H9 (cell line): ENCODE measurements around the gene CCDC175. TPM values are rescaled to one million over a fixed set of nuclear protein-coding genes. Genes with fewer than 3 reads are reported as not detected.

Experiments
- DNase-seq: peaks from one replicate; pipeline ENCODE4 v3.0.0-alpha.2; 2017
- H2AFZ ChIP-seq: one replicate; pipeline ENCODE4 v1.6.1; 2013; ENCODE audit warnings: mild to moderate bottlenecking, low read length, control low read depth, moderate library complexity
- H2AK5ac ChIP-seq: 2 replicates; pipeline ENCODE4 v1.6.1; 2013; ENCODE audit warnings: low read length, control low read depth, mixed read lengths; ENCODE audit not compliant: insufficient read length
- H2BK120ac ChIP-seq: one replicate; pipeline ENCODE4 v1.6.1; 2013; ENCODE audit warnings: low read depth, mild to moderate bottlenecking, low read length, control low read depth, inconsistent platforms; ENCODE audit not compliant: poor library complexity, severe bottlenecking
- H2BK12ac ChIP-seq: 2 replicates; pipeline ENCODE4 v1.6.1; 2013; ENCODE audit warnings: low read length, control low read depth, mixed read lengths, low read depth; ENCODE audit not compliant: insufficient read length
- H2BK15ac ChIP-seq: 2 replicates; pipeline ENCODE4 v1.6.1; 2013; ENCODE audit warnings: low read depth, low read length, control low read depth
- H2BK20ac ChIP-seq: one replicate; pipeline ENCODE4 v1.6.1; 2013; ENCODE audit warnings: low read depth, mild to moderate bottlenecking, low read length, control low read depth, inconsistent platforms; ENCODE audit not compliant: poor library complexity, severe bottlenecking
- H2BK5ac ChIP-seq: 2 replicates; pipeline ENCODE4 v1.6.1; 2013; ENCODE audit warnings: low read length, control low read depth, mixed read lengths; ENCODE audit not compliant: insufficient read length
- H3K14ac ChIP-seq: 2 replicates; pipeline ENCODE4 v1.6.1; 2013; ENCODE audit warnings: low read length, control low read depth; ENCODE audit not compliant: insufficient read depth
- H3K18ac ChIP-seq: 2 replicates; pipeline ENCODE4 v1.6.1; 2013; ENCODE audit warnings: low read depth, mild to moderate bottlenecking, mixed read lengths, low read length, control low read depth; ENCODE audit not compliant: insufficient read length
- H3K23ac ChIP-seq: 2 replicates; pipeline ENCODE4 v1.6.1; 2013; ENCODE audit warnings: low read length, control low read depth, mixed read lengths, low read depth; ENCODE audit not compliant: insufficient read length
- H3K23me2 ChIP-seq: 2 replicates; pipeline ENCODE4 v1.6.1; 2013; ENCODE audit warnings: low read depth, mild to moderate bottlenecking, mixed read lengths, low read length, control low read depth; ENCODE audit not compliant: insufficient read length, poor library complexity, severe bottlenecking
- H3K27ac ChIP-seq: 2 replicates; pipeline ENCODE4 v1.5.1; 2013; ENCODE audit warnings: low read length, control low read depth, mixed read lengths, low read depth; ENCODE audit not compliant: insufficient read length
- H3K27me3 ChIP-seq: 2 replicates; pipeline ENCODE4 v1.6.1; 2013; ENCODE audit warnings: low read length, control low read depth, inconsistent platforms; ENCODE audit not compliant: insufficient read depth
- H3K4ac ChIP-seq: 2 replicates; pipeline ENCODE4 v1.6.1; 2013; ENCODE audit warnings: low read depth, mild to moderate bottlenecking, control low read depth, inconsistent platforms, low read length, moderate library complexity
- H3K4me1 ChIP-seq: 2 replicates; pipeline ENCODE4 v1.6.1; 2013; ENCODE audit warnings: low read length, control low read depth, inconsistent platforms; ENCODE audit not compliant: insufficient read depth
- H3K4me2 ChIP-seq: 2 replicates; pipeline ENCODE4 v1.6.1; 2013; ENCODE audit warnings: low read length, control low read depth, mixed read lengths; ENCODE audit not compliant: insufficient read length, insufficient read depth
- H3K56ac ChIP-seq: 2 replicates; pipeline ENCODE4 v1.6.1; 2013; ENCODE audit warnings: low read depth, mild to moderate bottlenecking, mixed read lengths, low read length, control low read depth; ENCODE audit not compliant: insufficient read length
- H3K79me1 ChIP-seq: 2 replicates; pipeline ENCODE4 v1.6.1; 2013; ENCODE audit warnings: low read depth, mild to moderate bottlenecking, moderate library complexity, low read length, control low read depth, inconsistent platforms; ENCODE audit not compliant: insufficient read depth, poor library complexity, severe bottlenecking
- H3K79me2 ChIP-seq: 2 replicates; pipeline ENCODE4 v1.6.1; 2013; ENCODE audit warnings: low read length, control low read depth, inconsistent platforms; ENCODE audit not compliant: insufficient read depth
- H3K9ac ChIP-seq: 2 replicates; pipeline ENCODE4 v1.6.1; 2013; ENCODE audit warnings: low read length, control low read depth, mixed read lengths; ENCODE audit not compliant: insufficient read length; ENCODE audit errors: extremely low read depth
- H3K9me3 ChIP-seq: one replicate; pipeline ENCODE4 v1.6.1; 2013; ENCODE audit warnings: low read depth, low read length, inconsistent platforms; ENCODE audit not compliant: control insufficient read depth
- H3T11ph ChIP-seq: one replicate; pipeline ENCODE4 v1.6.1; 2013; ENCODE audit warnings: mild to moderate bottlenecking, low read length, control low read depth, inconsistent platforms
- H4K20me1 ChIP-seq: one replicate; pipeline ENCODE4 v1.6.1; 2013; ENCODE audit not compliant: control insufficient read depth, insufficient read length, insufficient read depth
- H4K5ac ChIP-seq: 2 replicates; pipeline ENCODE4 v1.6.1; 2013; ENCODE audit warnings: low read depth, mild to moderate bottlenecking, mixed read lengths, low read length, control low read depth; ENCODE audit not compliant: insufficient read length
- H4K8ac ChIP-seq: replicated peaks from 2 replicates; pipeline ENCODE4 v1.6.1; 2013; ENCODE audit warnings: low read length, control low read depth, mixed read lengths, low read depth; ENCODE audit not compliant: insufficient read length
- H4K91ac ChIP-seq: 2 replicates; pipeline ENCODE4 v1.6.1; 2013; ENCODE audit warnings: low read depth, mild to moderate bottlenecking, moderate library complexity, mixed read lengths, low read length, control low read depth; ENCODE audit not compliant: insufficient read length
- H3K27ac Mint-ChIP-seq, 3 experiments: 2 replicates in 2 of 3; 3 replicates in 1 of 3; pipeline ENCODE4 v1.8.0; 2020 to 2021; ENCODE audit warnings: mixed read lengths in 3 of 3, mild to moderate bottlenecking in 1 of 3, moderate library complexity in 1 of 3
- H3K27me3 Mint-ChIP-seq: 2 replicates; pipeline ENCODE4 v1.8.0; 2021; ENCODE audit warnings: low read depth, mild to moderate bottlenecking, moderate library complexity, mixed read lengths
- H3K36me3 Mint-ChIP-seq, 3 experiments: 2 replicates in 2 of 3; 3 replicates in 1 of 3; pipeline ENCODE4 v1.8.0; 2020 to 2021; ENCODE audit warnings: low read depth in 3 of 3, mixed read lengths in 3 of 3; ENCODE audit not compliant: insufficient read depth in 1 of 3
- H3K4me1 Mint-ChIP-seq, 2 experiments: 2 replicates each; pipeline ENCODE4 v1.8.0; 2020; ENCODE audit warnings: mixed read lengths in 2 of 2
- H3K4me3 Mint-ChIP-seq, 2 experiments: 2 replicates in 1 of 2; 3 replicates in 1 of 2; pipeline ENCODE4 v1.8.0; 2020 to 2021; ENCODE audit warnings: mild to moderate bottlenecking in 2 of 2, mixed read lengths in 2 of 2, moderate library complexity in 1 of 2
- H3K9me3 Mint-ChIP-seq, 2 experiments: 2 replicates in 1 of 2; 3 replicates in 1 of 2; pipeline ENCODE4 v1.8.0; 2020; ENCODE audit warnings: mild to moderate bottlenecking in 2 of 2, mixed read lengths in 2 of 2, moderate library complexity in 1 of 2
- WGBS: extraction: QIAGEN DNeasy Blood & Tissue Kit; methylation state at CpG from one replicate; pipeline ENCODE4 v1.1.7; 2013; ENCODE audit warnings: missing lambda C conversion rate, low lambda C conversion rate, mixed read lengths; ENCODE audit not compliant: insufficient read length; ENCODE audit errors: extremely low coverage; 5-methylcytosine and 5-hydroxymethylcytosine counted together
- total RNA-seq: library from RNA; stranded (reverse); gene quantifications from 2 replicates; pipeline ENCODE4 v1.2.1, GENCODE V29; 2021
- TF ChIP-seq, protein P1 (sequence below): fragments of 200-600 bp; sonication (generic); conservative IDR thresholded peaks from 3 replicates; pipeline ENCODE4 v1.8.0; 2021; ENCODE audit warnings: antibody characterized with exemption, mild to moderate bottlenecking

CCDC175 gene
- total RNA-seq, 1 experiment from 2014 or later, result 0.09 TPM

DNA sequence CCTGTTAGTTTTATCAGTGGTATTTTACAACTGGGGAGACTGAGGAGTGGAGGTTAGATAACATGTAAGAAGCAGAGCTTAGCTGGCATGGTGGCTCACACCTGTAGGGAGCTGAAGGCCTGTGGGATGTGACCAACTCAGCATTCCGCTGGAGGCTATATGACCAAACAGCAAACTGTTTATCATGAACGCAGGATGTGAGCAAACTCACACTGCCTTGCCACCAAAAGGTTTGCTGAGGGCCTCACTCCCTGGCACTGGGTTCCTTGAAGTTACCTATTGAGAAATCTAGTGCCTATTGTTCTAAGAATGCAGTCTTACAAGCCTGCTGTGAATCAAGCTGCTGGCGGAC lies 68.9 kb downstream of the CCDC175 start:
- Histone ChIP-seq H3K79me2 (no peaks in the 10 kb centered on the region), H4K5ac (no peak overlapping the region), H3K27ac (no peak overlapping the region), H3K4me2 (no peak overlapping the region), H3K18ac (no peak overlapping the region), H3K14ac (no peak overlapping the region), H2AFZ (no peak overlapping the region), H3K23me2 (no peaks in the 10 kb centered on the region), H4K20me1 (no peaks in the 10 kb centered on the region), H3K27me3 (no peaks in the 10 kb centered on the region), H2BK5ac (no peak overlapping the region), H3K56ac (no peak overlapping the region), H3K4ac (no peak overlapping the region), H2BK12ac (no peak overlapping the region), H3K9ac (no peak overlapping the region), H3K9me3 (no peaks in the 10 kb centered on the region), H2BK120ac (no peak overlapping the region), H4K91ac (no peak overlapping the region), H2BK20ac (no peak overlapping the region), H3K4me1 (no peaks in the 10 kb centered on the region), H2BK15ac (no peak overlapping the region), H2AK5ac (no peak overlapping the region), H3K23ac (no peak overlapping the region), H3K79me1 (no peaks in the 10 kb centered on the region), H4K8ac (no peak overlapping the region), H3T11ph (no peak overlapping the region)
- Mint-ChIP-seq H3K4me1 (peaks cover 17 to 18% of the 10 kb centered on the region in 2 experiments), H3K4me3 (no peak overlapping the region), H3K27me3 (no peaks in the 10 kb centered on the region), H3K27ac (no peak overlapping the region), H3K36me3 (peaks cover 0 to 3% (median 3%) of the 10 kb centered on the region in 3 experiments; a peak in 4 of 7 replicates), H3K9me3 (peaks cover under 1 to 3% of the 10 kb centered on the region in 2 experiments; a peak in 3 of 5 replicates)
- WGBS, result no CpG with 5 or more reads among the region's 3 CpGs
- DNase-seq, result no peak
- TF ChIP-seq, protein P1, sequence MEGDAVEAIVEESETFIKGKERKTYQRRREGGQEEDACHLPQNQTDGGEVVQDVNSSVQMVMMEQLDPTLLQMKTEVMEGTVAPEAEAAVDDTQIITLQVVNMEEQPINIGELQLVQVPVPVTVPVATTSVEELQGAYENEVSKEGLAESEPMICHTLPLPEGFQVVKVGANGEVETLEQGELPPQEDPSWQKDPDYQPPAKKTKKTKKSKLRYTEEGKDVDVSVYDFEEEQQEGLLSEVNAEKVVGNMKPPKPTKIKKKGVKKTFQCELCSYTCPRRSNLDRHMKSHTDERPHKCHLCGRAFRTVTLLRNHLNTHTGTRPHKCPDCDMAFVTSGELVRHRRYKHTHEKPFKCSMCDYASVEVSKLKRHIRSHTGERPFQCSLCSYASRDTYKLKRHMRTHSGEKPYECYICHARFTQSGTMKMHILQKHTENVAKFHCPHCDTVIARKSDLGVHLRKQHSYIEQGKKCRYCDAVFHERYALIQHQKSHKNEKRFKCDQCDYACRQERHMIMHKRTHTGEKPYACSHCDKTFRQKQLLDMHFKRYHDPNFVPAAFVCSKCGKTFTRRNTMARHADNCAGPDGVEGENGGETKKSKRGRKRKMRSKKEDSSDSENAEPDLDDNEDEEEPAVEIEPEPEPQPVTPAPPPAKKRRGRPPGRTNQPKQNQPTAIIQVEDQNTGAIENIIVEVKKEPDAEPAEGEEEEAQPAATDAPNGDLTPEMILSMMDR, result no peak
